Osteoblast (primary cell): ENCODE measurements around the gene TESPA1. TPM values are rescaled to one million over a fixed set of nuclear protein-coding genes. Genes with fewer than 3 reads are reported as not detected.

ENCODE experiments used
- DNase-seq: peaks from one replicate; pipeline ENCODE4 v3.0.0; 2011; ENCODE audit warnings: low spot score, mixed read lengths; ENCODE audit not compliant: insufficient read length; ENCODE audit errors: missing footprints
- H2AFZ ChIP-seq: 2 replicates; pipeline ENCODE4 v1.6.0; 2011; ENCODE audit warnings: mild to moderate bottlenecking, low read length
- H3K27ac ChIP-seq: 2 replicates; pipeline ENCODE4 v1.5.1; 2011; ENCODE audit warnings: mild to moderate bottlenecking, low read depth, low read length, moderate library complexity
- H3K27me3 ChIP-seq: 2 replicates; pipeline ENCODE4 v1.6.0; 2012; ENCODE audit warnings: mild to moderate bottlenecking, control low read depth, inconsistent platforms, low read length, moderate library complexity; ENCODE audit not compliant: insufficient read depth
- H3K36me3 ChIP-seq: 2 replicates; pipeline ENCODE4 v1.5.1; 2011; ENCODE audit warnings: mild to moderate bottlenecking, low read length, control low read depth, moderate library complexity; ENCODE audit not compliant: insufficient read depth
- H3K4me1 ChIP-seq: 2 replicates; pipeline ENCODE4 v1.5.1; 2011; ENCODE audit warnings: mild to moderate bottlenecking, low read length, control low read depth, moderate library complexity; ENCODE audit not compliant: insufficient read depth
- H3K4me2 ChIP-seq: 2 replicates; pipeline ENCODE4 v1.6.0; 2011; ENCODE audit warnings: mild to moderate bottlenecking, low read length; ENCODE audit not compliant: insufficient read depth
- H3K4me3 ChIP-seq: fragments of 200-600 bp; sonication (generic); 3 replicates; pipeline ENCODE4 v1.5.1; 2012; ENCODE audit warnings: mild to moderate bottlenecking, low read length, inconsistent platforms; ENCODE audit not compliant: insufficient read depth
- H3K79me2 ChIP-seq: 2 replicates; pipeline ENCODE4 v1.6.0; 2012; ENCODE audit warnings: mild to moderate bottlenecking, low read length, control low read depth, inconsistent platforms; ENCODE audit not compliant: insufficient read depth
- H3K9me3 ChIP-seq: 2 replicates; pipeline ENCODE4 v1.5.1; 2011; ENCODE audit warnings: low read depth, low read length, control low read depth
- H4K20me1 ChIP-seq: 2 replicates; pipeline ENCODE4 v1.6.0; 2012; ENCODE audit warnings: mild to moderate bottlenecking, low read length, control low read depth; ENCODE audit not compliant: insufficient read depth
- total RNA-seq: library from RNA; depleted of rRNA; stranded (reverse); fragments of >200 nt; gene quantifications from 2 replicates; pipeline ENCODE4 v1.2.3, GENCODE V29; 2012
- TF ChIP-seq, protein P1 (sequence below): IDR thresholded peaks from 2 replicates; pipeline ENCODE4 v1.5.1; 2011; ENCODE audit warnings: mild to moderate bottlenecking, low read depth, low read length, moderate library complexity; ENCODE audit errors: extremely low read depth

Gene TESPA1
- total RNA-seq, 1 donor = not detected

DNA sequence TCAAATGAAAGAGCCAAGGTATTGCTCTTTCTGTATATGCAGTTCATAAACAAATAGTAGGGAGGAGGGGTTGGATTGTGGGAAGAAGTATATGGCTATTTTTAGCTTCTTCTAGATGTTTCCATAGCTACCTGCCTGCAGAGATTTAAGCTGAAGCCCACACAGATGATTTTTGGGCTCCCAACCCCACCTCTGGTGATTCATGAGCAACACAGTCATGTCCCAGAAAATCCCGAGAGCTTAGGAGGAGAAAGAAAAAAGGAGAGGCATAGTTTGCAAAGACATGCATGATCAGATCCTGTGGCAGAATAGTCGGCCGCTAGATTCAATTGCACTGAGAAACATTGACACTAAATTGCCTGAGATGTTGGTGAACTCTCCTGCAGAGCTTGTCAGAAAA, 13.8 kb downstream of the TESPA1 start:
- no peak overlapping the region for H3K27ac ChIP-seq

DNA sequence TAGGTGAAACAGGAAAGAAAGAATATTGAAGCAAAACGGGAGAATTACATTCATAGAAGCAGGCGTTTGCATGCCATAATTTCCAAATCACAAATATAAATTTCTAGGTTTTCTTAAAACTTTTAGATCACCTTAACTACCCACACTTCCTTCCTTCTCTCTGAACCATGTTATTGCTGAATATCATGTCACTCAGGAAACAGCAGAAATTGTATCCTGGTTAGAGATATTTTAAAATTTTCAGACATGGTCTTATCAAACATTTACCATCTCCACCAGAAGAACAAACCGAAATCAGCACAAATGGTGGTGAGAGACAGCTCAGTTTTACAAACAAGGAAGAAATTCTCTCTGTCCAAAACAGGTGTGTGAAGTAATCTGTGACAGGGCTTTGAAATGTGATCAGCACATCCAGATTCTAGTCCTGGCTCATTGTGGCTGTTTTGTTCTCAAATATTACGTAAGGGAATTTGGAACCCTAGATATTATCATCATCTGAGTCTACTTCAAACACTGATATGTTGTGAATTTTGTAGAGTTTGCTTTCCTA, 16.3 kb downstream of the TESPA1 start:
- Histone ChIP-seq H3K27ac (no peak overlapping the region), H3K4me2 (no peak overlapping the region), H3K36me3 (no peaks in the 10 kb centered on the region), H3K4me3 (no peak overlapping the region), H2AFZ (no peak overlapping the region), H3K27me3 (no peaks in the 10 kb centered on the region), H4K20me1 (no peaks in the 10 kb centered on the region), H3K9me3 (no peaks in the 10 kb centered on the region), H3K4me1 (no peaks in the 10 kb centered on the region), H3K79me2 (no peaks in the 10 kb centered on the region)
- TF ChIP-seq, protein P1, sequence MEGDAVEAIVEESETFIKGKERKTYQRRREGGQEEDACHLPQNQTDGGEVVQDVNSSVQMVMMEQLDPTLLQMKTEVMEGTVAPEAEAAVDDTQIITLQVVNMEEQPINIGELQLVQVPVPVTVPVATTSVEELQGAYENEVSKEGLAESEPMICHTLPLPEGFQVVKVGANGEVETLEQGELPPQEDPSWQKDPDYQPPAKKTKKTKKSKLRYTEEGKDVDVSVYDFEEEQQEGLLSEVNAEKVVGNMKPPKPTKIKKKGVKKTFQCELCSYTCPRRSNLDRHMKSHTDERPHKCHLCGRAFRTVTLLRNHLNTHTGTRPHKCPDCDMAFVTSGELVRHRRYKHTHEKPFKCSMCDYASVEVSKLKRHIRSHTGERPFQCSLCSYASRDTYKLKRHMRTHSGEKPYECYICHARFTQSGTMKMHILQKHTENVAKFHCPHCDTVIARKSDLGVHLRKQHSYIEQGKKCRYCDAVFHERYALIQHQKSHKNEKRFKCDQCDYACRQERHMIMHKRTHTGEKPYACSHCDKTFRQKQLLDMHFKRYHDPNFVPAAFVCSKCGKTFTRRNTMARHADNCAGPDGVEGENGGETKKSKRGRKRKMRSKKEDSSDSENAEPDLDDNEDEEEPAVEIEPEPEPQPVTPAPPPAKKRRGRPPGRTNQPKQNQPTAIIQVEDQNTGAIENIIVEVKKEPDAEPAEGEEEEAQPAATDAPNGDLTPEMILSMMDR = no peak
- no peak for DNase-seq

More for the DNA sequence above, 13.8 kb downstream of the TESPA1 start:
- H3K4me1 ChIP-seq = no peaks in the 10 kb centered on the region
- no peak overlapping the region for H3K4me3 ChIP-seq
- H3K36me3 ChIP-seq = no peaks in the 10 kb centered on the region
- H3K27me3 ChIP-seq = no peaks in the 10 kb centered on the region
- no peak overlapping the region for H3K4me2 ChIP-seq
- H2AFZ ChIP-seq = no peak overlapping the region
- H3K79me2 ChIP-seq = no peaks in the 10 kb centered on the region
- TF ChIP-seq, protein P1 = no peak
- H4K20me1 ChIP-seq = no peaks in the 10 kb centered on the region
- no peaks in the 10 kb centered on the region for H3K9me3 ChIP-seq
- DNase-seq = no peak

DNA sequence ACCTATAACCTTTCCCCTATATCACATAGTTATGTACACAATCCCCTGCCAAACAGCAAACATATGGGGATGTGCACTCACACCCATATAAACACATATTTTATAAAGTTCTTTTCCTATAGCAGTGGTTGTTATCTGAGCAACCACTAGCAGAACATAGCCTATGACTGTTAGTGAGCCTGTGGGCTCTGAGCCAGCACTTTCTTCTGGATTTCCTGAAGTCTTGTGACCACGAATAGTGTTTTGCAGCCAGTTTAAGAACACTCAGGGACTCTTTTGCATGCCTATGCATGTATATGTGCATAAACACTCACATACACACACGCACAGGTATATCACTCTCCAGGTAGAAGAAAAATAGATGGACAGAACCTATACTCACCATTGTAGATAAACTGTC, 17.1 kb downstream of the TESPA1 start:
- TF ChIP-seq, protein P1 = no peak
- Histone ChIP-seq H3K36me3 (no peaks in the 10 kb centered on the region), H3K4me1 (no peaks in the 10 kb centered on the region), H3K27ac (no peak overlapping the region), H3K4me2 (no peak overlapping the region), H3K79me2 (no peaks in the 10 kb centered on the region), H3K9me3 (no peaks in the 10 kb centered on the region), H2AFZ (no peak overlapping the region), H3K4me3 (no peak overlapping the region), H4K20me1 (no peaks in the 10 kb centered on the region), H3K27me3 (no peaks in the 10 kb centered on the region)
- DNase-seq = peak; percentile 15

DNA sequence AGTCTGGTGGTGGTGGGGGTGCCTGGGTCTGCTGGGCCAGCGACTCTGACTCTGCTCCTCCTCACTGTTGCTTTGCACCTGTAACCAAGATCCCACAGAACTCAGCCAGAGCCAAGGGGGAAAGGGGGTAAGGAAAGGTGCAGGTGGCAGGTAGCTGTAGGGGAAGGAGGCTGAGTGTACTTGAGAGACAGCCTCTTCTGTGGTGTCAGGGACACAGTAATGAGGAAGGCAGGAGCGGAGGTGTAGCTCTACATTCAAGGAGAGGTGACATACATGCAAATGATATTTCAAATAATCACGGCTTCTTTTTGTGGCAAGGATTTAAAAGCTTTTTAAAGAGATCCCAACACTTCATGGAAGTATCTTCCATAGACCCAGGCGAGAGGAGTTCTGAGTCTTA, 23.4 kb downstream of the TESPA1 start:
- H4K20me1 ChIP-seq = no peaks in the 10 kb centered on the region
- H3K4me1 ChIP-seq = no peaks in the 10 kb centered on the region
- H3K27me3 ChIP-seq = peaks cover 10% of the 10 kb centered on the region
- H3K27ac ChIP-seq = no peak overlapping the region
- no peak overlapping the region for H3K4me2 ChIP-seq
- DNase-seq = no peak
- TF ChIP-seq, protein P1 = no peak
- H3K9me3 ChIP-seq = no peaks in the 10 kb centered on the region
- no peaks in the 10 kb centered on the region for H3K36me3 ChIP-seq
- no peaks in the 10 kb centered on the region for H3K79me2 ChIP-seq
- no peak overlapping the region for H3K4me3 ChIP-seq
- H2AFZ ChIP-seq = no peak overlapping the region
